ENCODE measurements around the gene FOXD4L3. TPM values are rescaled to one million over a fixed set of nuclear protein-coding genes. Genes with fewer than 3 reads are reported as not detected.
"Not testable (repeated sequence)": the region's sequence is repeated elsewhere in the genome, so short reads cannot be mapped to it uniquely, and the experiment has no call there.

The FOXD4L3 gene
- total RNA-seq, 1 experiment from 2014 or later, result 0.96 TPM

DNA sequence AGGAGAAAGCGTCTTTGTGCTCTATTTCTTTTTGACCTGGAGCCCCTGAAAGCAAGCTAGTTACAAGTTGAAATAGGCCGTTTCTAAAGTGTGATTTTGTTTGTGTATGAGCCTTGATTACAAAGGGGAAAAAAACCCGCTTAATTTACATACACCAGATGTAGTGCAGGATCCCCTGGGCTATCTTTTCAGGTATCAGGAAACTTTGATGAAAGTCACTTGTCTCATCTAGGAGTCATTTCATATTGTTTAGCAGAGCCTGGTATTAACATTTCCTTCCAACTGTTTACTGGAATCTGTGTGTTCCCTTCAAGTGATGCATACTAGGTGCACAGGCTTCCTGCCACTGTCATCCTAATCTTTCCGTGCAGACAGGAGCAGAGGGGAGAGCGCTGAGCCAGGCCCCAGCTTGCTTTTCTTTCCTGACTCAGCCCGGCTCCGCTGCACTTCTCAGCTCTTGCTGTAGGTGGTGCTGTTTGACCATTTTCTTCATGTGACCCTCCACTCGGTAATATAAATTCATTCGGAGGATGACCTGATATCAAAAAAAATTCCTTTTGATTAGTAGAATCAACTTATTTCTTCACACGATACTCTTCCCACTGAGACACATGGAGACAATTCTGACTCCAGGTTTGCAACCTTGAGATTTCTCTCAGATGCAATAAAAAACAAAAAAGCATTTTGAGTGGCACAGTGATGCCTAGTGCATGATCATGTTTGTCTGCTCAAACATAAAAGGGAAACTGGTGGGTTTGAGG, 39.8 kb downstream of the FOXD4L3 start:
- H3K4me3 Mint-ChIP-seq (ENCODE audit: unreplicated experiment); intact Hi-C loops (cut with micrococcal nuclease); POLR2A ChIA-PET: not testable (repeated sequence)

DNA sequence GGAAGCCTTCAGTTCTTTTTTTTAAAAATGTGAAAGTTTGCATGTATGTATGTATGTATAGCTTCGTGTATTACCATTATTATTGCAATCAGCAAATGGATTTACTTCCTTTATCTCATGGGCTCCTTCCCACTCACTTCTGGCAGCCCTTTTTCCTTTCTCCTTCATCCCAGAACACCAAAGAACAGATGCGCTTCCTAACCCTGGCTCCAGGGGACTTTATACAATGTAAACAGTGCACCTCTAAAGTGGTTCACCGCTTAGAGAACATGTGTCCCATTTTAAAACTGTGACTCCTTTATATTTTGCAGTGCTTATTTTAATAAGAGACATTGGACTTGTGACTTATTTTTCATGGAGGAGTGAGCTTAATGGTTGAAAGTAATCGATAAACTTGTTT, 40.6 kb downstream of the FOXD4L3 start:
- POLR2A ChIA-PET; intact Hi-C loops (cut with micrococcal nuclease); H3K27ac Mint-ChIP-seq (ENCODE audit: low read depth, unreplicated experiment); H3K27me3 Mint-ChIP-seq (ENCODE audit: insufficient read depth, unreplicated experiment); H3K9me3 Mint-ChIP-seq (ENCODE audit: unreplicated experiment); DNase-seq (ENCODE audit: unreplicated experiment); H3K4me3 Mint-ChIP-seq (ENCODE audit: unreplicated experiment); H3K36me3 Mint-ChIP-seq (ENCODE audit: insufficient read depth, unreplicated experiment); BruUV-seq (replicated peaks); H3K4me1 Mint-ChIP-seq (ENCODE audit: insufficient read depth, unreplicated experiment): not testable (repeated sequence)
- CTCF ChIA-PET, result interaction anchor here (0.6 to 1.2 kb wide), 13 partner anchors 150 to 810 kb away, joined by 3 to 9 read pairs (median 4); no protein-coding TSS in a partner anchor

More for the DNA sequence above, 39.8 kb downstream of the FOXD4L3 start:
- H3K27ac Mint-ChIP-seq (ENCODE audit: low read depth, unreplicated experiment); BruUV-seq (replicated peaks); H3K36me3 Mint-ChIP-seq (ENCODE audit: insufficient read depth, unreplicated experiment); DNase-seq (ENCODE audit: unreplicated experiment); H3K9me3 Mint-ChIP-seq (ENCODE audit: unreplicated experiment); H3K4me1 Mint-ChIP-seq (ENCODE audit: insufficient read depth, unreplicated experiment); H3K27me3 Mint-ChIP-seq (ENCODE audit: insufficient read depth, unreplicated experiment): not testable (repeated sequence)
- CTCF ChIA-PET, result interaction anchor here (0.6 to 1.2 kb wide), 6 partner anchors 166 to 658 kb away, joined by 3 to 9 read pairs (median 4); no protein-coding TSS in a partner anchor

DNA sequence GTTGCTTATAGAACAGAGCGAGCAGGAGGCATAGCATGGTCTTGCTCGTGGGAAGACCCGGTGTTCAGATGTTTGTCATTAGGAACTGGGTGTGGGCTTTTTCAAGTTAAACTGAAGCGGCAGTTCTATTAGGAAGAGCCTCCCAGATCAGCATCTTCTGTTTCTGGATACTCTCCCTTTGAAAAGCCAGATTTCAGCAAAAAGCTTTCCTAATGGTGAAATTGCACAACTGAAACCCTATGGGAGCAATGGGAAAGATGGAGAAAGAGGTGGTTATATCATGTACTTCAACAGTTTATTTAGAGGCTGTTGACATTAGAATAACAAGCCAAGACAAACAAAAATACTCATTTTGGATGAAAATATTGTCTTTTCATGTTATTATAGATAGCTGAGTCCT, 41.3 kb downstream of the FOXD4L3 start:
- H3K4me1 Mint-ChIP-seq (ENCODE audit: insufficient read depth, unreplicated experiment); POLR2A ChIA-PET; H3K36me3 Mint-ChIP-seq (ENCODE audit: insufficient read depth, unreplicated experiment); intact Hi-C loops (cut with micrococcal nuclease); BruUV-seq (replicated peaks); H3K4me3 Mint-ChIP-seq (ENCODE audit: unreplicated experiment); H3K27ac Mint-ChIP-seq (ENCODE audit: low read depth, unreplicated experiment); H3K9me3 Mint-ChIP-seq (ENCODE audit: unreplicated experiment); DNase-seq (ENCODE audit: unreplicated experiment): not testable (repeated sequence)
- CTCF ChIA-PET, result interaction anchor here (0.9 to 1.0 kb wide), 2 partner anchors 152 to 162 kb away, joined by 3 to 4 read pairs; no protein-coding TSS in a partner anchor
- H3K27me3 Mint-ChIP-seq (ENCODE audit: insufficient read depth, unreplicated experiment), result peaks cover 17% of the 10 kb centered on the region

DNA sequence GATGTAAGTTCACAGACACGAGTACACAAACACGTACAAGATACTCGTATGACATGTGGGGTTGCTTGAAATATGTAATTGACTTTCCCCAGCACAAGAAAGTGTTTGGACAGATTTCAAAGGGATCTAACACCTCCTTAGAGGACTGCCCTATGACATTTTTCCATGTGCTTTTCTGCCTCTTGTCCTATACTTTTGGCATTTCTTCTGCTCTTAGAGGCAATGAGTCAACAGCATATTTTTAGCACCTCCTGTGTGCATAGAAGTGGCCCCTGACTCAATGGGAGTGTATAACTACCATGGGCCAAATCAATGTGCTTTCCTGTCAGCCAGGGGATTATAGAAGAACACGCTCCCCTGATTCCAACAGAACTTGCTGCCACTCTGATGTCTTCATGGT, 49.0 kb downstream of the FOXD4L3 start:
- peaks cover 24% of the 10 kb centered on the region for H3K27me3 Mint-ChIP-seq (ENCODE audit: insufficient read depth, unreplicated experiment)
- intact Hi-C loops (cut with micrococcal nuclease); H3K36me3 Mint-ChIP-seq (ENCODE audit: insufficient read depth, unreplicated experiment); BruUV-seq (replicated peaks); POLR2A ChIA-PET; DNase-seq (ENCODE audit: unreplicated experiment); H3K4me1 Mint-ChIP-seq (ENCODE audit: insufficient read depth, unreplicated experiment); H3K27ac Mint-ChIP-seq (ENCODE audit: low read depth, unreplicated experiment); H3K9me3 Mint-ChIP-seq (ENCODE audit: unreplicated experiment); CTCF ChIA-PET; H3K4me3 Mint-ChIP-seq (ENCODE audit: unreplicated experiment): not testable (repeated sequence)

Other genes starting within 250 kb of the FOXD4L3 start
- 54.8 and 65.1 TPM in 2 replicates for gene ZNG1C, start 60.9 kb upstream of the FOXD4L3 start, total RNA-seq (2022)
- not detected in 2 replicates for gene PGM5, start 53.7 kb downstream of the FOXD4L3 start, total RNA-seq (2022)
- not detected in 2 replicates for gene TMEM252, start 238.0 kb downstream of the FOXD4L3 start, total RNA-seq (2022)